GM18909 (cell line): ENCODE results near the gene RBMS3.
"Not testable (repeated sequence)": the region's sequence is repeated elsewhere in the genome, so short reads cannot be mapped to it uniquely, and the experiment has no call there.

Experiments
- ATAC-seq: cut with Tn5 transposase; IDR thresholded peaks from one replicate; pipeline ENCODE4 v1.9.1; 2021; ENCODE audit warnings: mild to moderate bottlenecking; ENCODE audit not compliant: unreplicated experiment, poor library complexity

Gene RBMS3

GRCh38 chr3:29643034-29643425 lies 362.2 kb downstream of the RBMS3 start:
- ATAC-seq = no peak

GRCh38 chr3:29644261-29644660 lies 363.4 kb downstream of the RBMS3 start:
- no peak for ATAC-seq

- no peak for ATAC-seq
These were observed 364.2 kb downstream of the RBMS3 start for GRCh38 chr3:29644956-29645636.

GRCh38 chr3:29646043-29646442 lies 365.2 kb downstream of the RBMS3 start:
- no peak for ATAC-seq

GRCh38 chr3:29649815-29650547 lies 369.1 kb downstream of the RBMS3 start:
- ATAC-seq = peak; percentile 92

GRCh38 chr3:29653680-29654079 lies 372.8 kb downstream of the RBMS3 start:
- no peak for ATAC-seq

GRCh38 chr3:29655015-29655747 lies 374.3 kb downstream of the RBMS3 start:
- ATAC-seq = no peak

- no peak for ATAC-seq
These were observed 384.8 kb downstream of the RBMS3 start for GRCh38 chr3:29665688-29666087.

- no peak for ATAC-seq
These were observed 387.4 kb downstream of the RBMS3 start for GRCh38 chr3:29668233-29668632.

- no peak for ATAC-seq
These were observed 387.9 kb downstream of the RBMS3 start for GRCh38 chr3:29668728-29669127.

- not testable (repeated sequence) for ATAC-seq
These were observed 389.6 kb downstream of the RBMS3 start for GRCh38 chr3:29670476-29670875.

GRCh38 chr3:29677421-29677820 lies 396.6 kb downstream of the RBMS3 start:
- no peak for ATAC-seq

- ATAC-seq = no peak
These were observed 399.1 kb downstream of the RBMS3 start for GRCh38 chr3:29679944-29680343.

GRCh38 chr3:29683018-29683993 lies 402.4 kb downstream of the RBMS3 start:
- ATAC-seq = peak; percentile 60

GRCh38 chr3:29686889-29687592 lies 406.2 kb downstream of the RBMS3 start:
- peak; percentile 98 for ATAC-seq

- no peak for ATAC-seq
These were observed 409.9 kb downstream of the RBMS3 start for GRCh38 chr3:29690686-29691353.

- ATAC-seq = no peak
These were observed 413.0 kb downstream of the RBMS3 start for GRCh38 chr3:29693863-29694262.

GRCh38 chr3:29694331-29694730 lies 413.5 kb downstream of the RBMS3 start:
- ATAC-seq = no peak

GRCh38 chr3:29694783-29695182 lies 413.9 kb downstream of the RBMS3 start:
- ATAC-seq = no peak
